Brain microvascular endothelial cell (primary cell): ENCODE data around the gene TUNAR.

Experiments used
- DNase-seq: peaks from one replicate; pipeline ENCODE4 v3.0.0-alpha.2; 2020
- H3K27ac ChIP-seq: fragments of 250-450 bp; sonication (Bioruptor Pico); 2 replicates; pipeline ENCODE4 v1.5.1; 2020; ENCODE audit warnings: mild to moderate bottlenecking, moderate library complexity
- H3K27me3 ChIP-seq: fragments of 250-450 bp; sonication (Bioruptor Pico); replicated peaks from 2 replicates; pipeline ENCODE4 v1.5.1; 2020; ENCODE audit warnings: mild to moderate bottlenecking
- H3K36me3 ChIP-seq: fragments of 250-450 bp; sonication (Bioruptor Pico); replicated peaks from 2 replicates; pipeline ENCODE4 v1.5.1; 2020; ENCODE audit warnings: mild to moderate bottlenecking
- H3K4me3 ChIP-seq: 2 replicates; pipeline ENCODE4 v1.5.1; 2011; ENCODE audit warnings: low read depth, mild to moderate bottlenecking, control low read depth, low read length, moderate library complexity
- CTCF ChIP-seq: IDR thresholded peaks from 2 replicates; pipeline ENCODE4 v1.5.1; 2011; ENCODE audit warnings: low read depth, mild to moderate bottlenecking, moderate library complexity, low read length, control low read depth, inconsistent platforms; ENCODE audit errors: missing control alignments
- in situ Hi-C: cut with HindIII; loops from 2 replicates; pipeline ENCODE4 v1.10.0; 2017; ENCODE audit warnings: low sequenced_read_pairs, low pct_ligation_motif_present

The TUNAR gene

GRCh38 chr14:95876761-95877538 lies at the start of gene TUNAR:
TSS of gene TUNAR (plus strand) at chr14:95876832.
- Histone ChIP-seq H3K27ac (no peak within 1 kb of the TSS), H3K36me3 (no peaks in the 10 kb centered on the region), H3K27me3 (peaks cover 25% of the 10 kb centered on the region), H3K4me3 (no peak within 1 kb of the TSS)
- in situ Hi-C loops: no loop called here
- TF ChIP-seq CTCF: no peak
- no peak for DNase-seq

- no peak overlapping the region for H3K27ac ChIP-seq
- in situ Hi-C loops: no loop called here
- DNase-seq: no peak
- H3K4me3 ChIP-seq: no peak overlapping the region
- H3K36me3 ChIP-seq: no peaks in the 10 kb centered on the region
- H3K27me3 ChIP-seq: no peaks in the 10 kb centered on the region
- TF ChIP-seq CTCF: no peak
Measured at GRCh38 chr14:95828649-95829265, 47.9 kb upstream of the TUNAR start.

GRCh38 chr14:95829321-95829720 lies 47.3 kb upstream of the TUNAR start:
- Histone ChIP-seq H3K27me3 (no peaks in the 10 kb centered on the region), H3K4me3 (no peak overlapping the region), H3K36me3 (no peaks in the 10 kb centered on the region), H3K27ac (no peak overlapping the region)
- no peak for TF ChIP-seq CTCF
- in situ Hi-C loops: no loop called here
- no peak for DNase-seq

GRCh38 chr14:95830386-95830785 lies 46.2 kb upstream of the TUNAR start:
- Histone ChIP-seq H3K27me3 (no peaks in the 10 kb centered on the region), H3K27ac (no peak overlapping the region), H3K4me3 (no peak overlapping the region), H3K36me3 (no peaks in the 10 kb centered on the region)
- in situ Hi-C loops: no loop called here
- no peak for DNase-seq
- no peak for TF ChIP-seq CTCF

GRCh38 chr14:95831041-95831440 lies 45.6 kb upstream of the TUNAR start:
- no peak overlapping the region for H3K27ac ChIP-seq
- H3K27me3 ChIP-seq: no peaks in the 10 kb centered on the region
- in situ Hi-C loops: no loop called here
- no peaks in the 10 kb centered on the region for H3K36me3 ChIP-seq
- TF ChIP-seq CTCF: no peak
- no peak overlapping the region for H3K4me3 ChIP-seq
- DNase-seq: no peak

- in situ Hi-C loops: no loop called here
- DNase-seq: no peak
- H3K36me3 ChIP-seq: no peaks in the 10 kb centered on the region
- no peak overlapping the region for H3K4me3 ChIP-seq
- no peak for TF ChIP-seq CTCF
- no peak overlapping the region for H3K27ac ChIP-seq
- H3K27me3 ChIP-seq: no peaks in the 10 kb centered on the region
Measured at GRCh38 chr14:95831468-95831867, 45.2 kb upstream of the TUNAR start.
